HepG2 (cell line): ENCODE results near the gene RREB1. TPM values are rescaled to one million over a fixed set of nuclear protein-coding genes. Genes with fewer than 3 reads are reported as not detected.

Source experiments
- DPF2 ChIP-seq: sonication (generic); formaldehyde crosslinking; IDR thresholded peaks from 2 replicates; pipeline ENCODE4 v1.4.0; 2020; ENCODE audit warnings: mild to moderate bottlenecking, low read depth, missing genetic modification reagents, borderline replicate concordance
- E2F1 ChIP-seq: sonication (generic); formaldehyde crosslinking; IDR thresholded peaks from 2 replicates; pipeline ENCODE4 v1.5.0; 2020; ENCODE audit warnings: missing genetic modification reagents
- MBD4 ChIP-seq: IDR thresholded peaks from 2 replicates; pipeline ENCODE4 v1.6.1; 2012; ENCODE audit warnings: low read length, inconsistent platforms, borderline replicate concordance
- MIXL1 ChIP-seq: IDR thresholded peaks from 2 replicates; pipeline ENCODE4 v1.6.1; 2016
- MZF1 ChIP-seq: sonication (generic); formaldehyde crosslinking; IDR thresholded peaks from 2 replicates; pipeline ENCODE4 v1.8.1; 2023; ENCODE audit warnings: mild to moderate bottlenecking, missing genetic modification reagents, borderline replicate concordance
- NFIC ChIP-seq: IDR thresholded peaks from 2 replicates; pipeline ENCODE4 v1.6.1; 2012; ENCODE audit warnings: mild to moderate bottlenecking, low read length, inconsistent platforms
- NPAS2 ChIP-seq: sonication (generic); formaldehyde crosslinking; IDR thresholded peaks from 2 replicates; pipeline ENCODE4 v1.8.0; 2022; ENCODE audit warnings: mild to moderate bottlenecking, missing genetic modification reagents, borderline replicate concordance
- NRL ChIP-seq: sonication (generic); formaldehyde crosslinking; IDR thresholded peaks from 2 replicates; pipeline ENCODE4 v1.5.0; 2020; ENCODE audit warnings: missing genetic modification reagents, mild to moderate bottlenecking, moderate library complexity, borderline replicate concordance
- RARG ChIP-seq: sonication (generic); formaldehyde crosslinking; IDR thresholded peaks from 2 replicates; pipeline ENCODE4 v1.4.0; 2020; ENCODE audit warnings: low read depth, mild to moderate bottlenecking, missing genetic modification reagents
- RBM22 ChIP-seq: fragments of 200-400 bp; formaldehyde crosslinking; optimal IDR thresholded peaks from 2 replicates; pipeline ENCODE3; 2017; ENCODE audit warnings: mild to moderate bottlenecking, low read length, moderate library complexity
- SRSF4 ChIP-seq: fragments of 200-400 bp; formaldehyde crosslinking; IDR thresholded peaks from one replicate; pipeline ENCODE4 v1.6.1; 2018; ENCODE audit warnings: mild to moderate bottlenecking, low read depth, low read length, moderate library complexity; ENCODE audit not compliant: poor library complexity, severe bottlenecking
- XBP1 ChIP-seq: sonication (generic); formaldehyde crosslinking; IDR thresholded peaks from 2 replicates; pipeline ENCODE4 v1.5.0; 2020; ENCODE audit warnings: missing genetic modification reagents
- ZNF577 ChIP-seq: sonication (generic); formaldehyde crosslinking; IDR thresholded peaks from 2 replicates; pipeline ENCODE4 v1.4.0; 2020; ENCODE audit warnings: mild to moderate bottlenecking, low read depth, missing genetic modification reagents, borderline replicate concordance
- polyA plus RNA-seq, 8 experiments: library from polyadenylated mRNA; depleted of rRNA in 3 of 8; stranded (reverse) in 7 of 8; unstranded in 1 of 8; fragments of >200 nt; fragmentation: Illumina TruSeq in 4 of 8; extraction: Trizol in 4 of 8; gene quantifications; 2 replicates each; pipeline versions ENCODE4 v1.2.1 to v1.2.3, GENCODE V29; 2011 to 2016; ENCODE audit warnings: low read depth in 4 of 8, missing spikeins in 1 of 8, mixed read lengths in 1 of 8; ENCODE audit not compliant: insufficient read depth in 1 of 8
- total RNA-seq, 5 experiments: library from RNA; depleted of rRNA; stranded (reverse); fragments of >200 nt; fragmentation: Illumina TruSeq; extraction: Trizol; gene quantifications; 2 replicates each; pipeline ENCODE4 v1.2.3, GENCODE V29; 2016; ENCODE audit warnings: low read depth in 1 of 5
- TF ChIP-seq, protein P1 (sequence below): sonication (generic); formaldehyde crosslinking; IDR thresholded peaks from 2 replicates; pipeline ENCODE4 v1.4.0; 2020; ENCODE audit warnings: mild to moderate bottlenecking, missing genetic modification reagents
- TF ChIP-seq, protein P2 (sequence below): sonication (generic); formaldehyde crosslinking; IDR thresholded peaks from 2 replicates; pipeline ENCODE4 v1.4.0; 2020; ENCODE audit warnings: mild to moderate bottlenecking, missing genetic modification reagents
- TF ChIP-seq, protein P3 (sequence below): IDR thresholded peaks from 2 replicates; pipeline ENCODE4 v1.6.1; 2016
- TF ChIP-seq, protein P4 (sequence below): sonication (generic); formaldehyde crosslinking; conservative IDR thresholded peaks from 2 replicates; pipeline ENCODE4 v1.5.0; 2020; ENCODE audit warnings: missing genetic modification reagents
- TF ChIP-seq, protein P5 (sequence below): sonication (generic); formaldehyde crosslinking; IDR thresholded peaks from 2 replicates; pipeline ENCODE4 v1.5.0; 2020; ENCODE audit warnings: missing genetic modification reagents
- TF ChIP-seq, protein P6 (sequence below): sonication (generic); formaldehyde crosslinking; IDR thresholded peaks from 2 replicates; pipeline ENCODE4 v1.4.0; 2020; ENCODE audit warnings: missing genetic modification reagents

The RREB1 gene
- total and polyA plus RNA-seq, 2 of the 13 experiments (the other 11 are each of a cell fraction or from before 2014, with no cell fraction given): 6.1 to 23.2 TPM

DNA sequence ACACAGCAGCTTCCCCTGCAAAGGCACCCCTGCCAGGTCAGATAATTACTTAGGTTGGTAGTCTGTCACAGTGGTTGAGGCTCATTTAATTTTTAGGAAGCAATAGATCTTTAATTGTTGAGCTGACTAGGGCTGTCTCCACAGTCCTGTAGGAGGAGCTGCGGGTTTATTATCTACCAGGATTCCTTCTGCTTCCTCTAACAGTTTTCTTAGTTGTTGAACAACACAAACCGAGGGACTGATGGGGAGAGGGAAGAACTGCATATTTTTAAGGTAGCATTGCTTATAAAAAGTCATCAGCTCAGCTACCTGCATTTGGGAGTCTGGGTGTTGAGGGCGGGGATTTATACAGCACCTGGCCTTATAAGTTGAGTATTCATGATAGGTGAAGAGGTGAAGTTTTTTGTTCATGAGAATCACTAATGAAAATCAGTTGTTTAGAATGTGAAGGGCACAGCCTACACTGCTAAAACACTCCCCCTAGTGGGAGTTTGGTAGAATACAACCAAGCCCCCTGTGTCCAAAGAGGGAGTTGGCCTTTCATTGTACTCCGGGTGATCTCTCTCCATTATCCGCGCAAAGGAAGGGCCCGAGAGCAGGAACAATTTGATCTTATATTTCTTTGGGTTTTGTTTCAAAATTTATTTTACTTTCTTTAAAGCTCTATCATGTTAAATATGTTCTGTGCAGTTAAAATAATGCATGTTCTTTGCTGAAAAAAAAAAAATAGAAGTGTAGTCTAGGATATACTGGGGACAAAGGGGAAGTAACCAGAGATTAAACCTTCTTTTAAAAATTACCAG is 135.6 kb downstream of the RREB1 start (continued):
- TF ChIP-seq MZF1 (no peak), E2F1 (CRISPR knock-in tag) (no peak), MIXL1 (CRISPR knock-in tag) (no peak), ZNF577 (no peak), MBD4 (no peak), NFIC (0 out of 2 replicates have a peak, but pooled peaks have one; percentile 12), NRL (CRISPR knock-in tag) (no peak), NPAS2 (CRISPR knock-in tag) (no peak), RBM22 (peak; percentile 24), DPF2 (no peak), XBP1 (CRISPR knock-in tag) (0 out of 2 replicates have a peak, but pooled peaks have one; percentile 41), RARG (CRISPR knock-in tag) (no peak), SRSF4 (no peak)
- TF ChIP-seq, protein P1, sequence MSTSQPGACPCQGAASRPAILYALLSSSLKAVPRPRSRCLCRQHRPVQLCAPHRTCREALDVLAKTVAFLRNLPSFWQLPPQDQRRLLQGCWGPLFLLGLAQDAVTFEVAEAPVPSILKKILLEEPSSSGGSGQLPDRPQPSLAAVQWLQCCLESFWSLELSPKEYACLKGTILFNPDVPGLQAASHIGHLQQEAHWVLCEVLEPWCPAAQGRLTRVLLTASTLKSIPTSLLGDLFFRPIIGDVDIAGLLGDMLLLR: no peak
- TF ChIP-seq, protein P2, sequence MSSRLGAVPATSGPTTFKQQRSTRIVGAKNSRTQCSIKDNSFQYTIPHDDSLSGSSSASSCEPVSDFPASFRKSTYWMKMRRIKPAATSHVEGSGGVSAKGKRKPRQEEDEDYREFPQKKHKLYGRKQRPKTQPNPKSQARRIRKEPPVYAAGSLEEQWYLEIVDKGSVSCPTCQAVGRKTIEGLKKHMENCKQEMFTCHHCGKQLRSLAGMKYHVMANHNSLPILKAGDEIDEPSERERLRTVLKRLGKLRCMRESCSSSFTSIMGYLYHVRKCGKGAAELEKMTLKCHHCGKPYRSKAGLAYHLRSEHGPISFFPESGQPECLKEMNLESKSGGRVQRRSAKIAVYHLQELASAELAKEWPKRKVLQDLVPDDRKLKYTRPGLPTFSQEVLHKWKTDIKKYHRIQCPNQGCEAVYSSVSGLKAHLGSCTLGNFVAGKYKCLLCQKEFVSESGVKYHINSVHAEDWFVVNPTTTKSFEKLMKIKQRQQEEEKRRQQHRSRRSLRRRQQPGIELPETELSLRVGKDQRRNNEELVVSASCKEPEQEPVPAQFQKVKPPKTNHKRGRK (CRISPR knock-in tag): no peak
- TF ChIP-seq, protein P3, sequence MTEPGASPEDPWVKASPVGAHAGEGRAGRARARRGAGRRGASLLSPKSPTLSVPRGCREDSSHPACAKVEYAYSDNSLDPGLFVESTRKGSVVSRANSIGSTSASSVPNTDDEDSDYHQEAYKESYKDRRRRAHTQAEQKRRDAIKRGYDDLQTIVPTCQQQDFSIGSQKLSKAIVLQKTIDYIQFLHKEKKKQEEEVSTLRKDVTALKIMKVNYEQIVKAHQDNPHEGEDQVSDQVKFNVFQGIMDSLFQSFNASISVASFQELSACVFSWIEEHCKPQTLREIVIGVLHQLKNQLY (CRISPR knock-in tag): no peak
- TF ChIP-seq, protein P4, sequence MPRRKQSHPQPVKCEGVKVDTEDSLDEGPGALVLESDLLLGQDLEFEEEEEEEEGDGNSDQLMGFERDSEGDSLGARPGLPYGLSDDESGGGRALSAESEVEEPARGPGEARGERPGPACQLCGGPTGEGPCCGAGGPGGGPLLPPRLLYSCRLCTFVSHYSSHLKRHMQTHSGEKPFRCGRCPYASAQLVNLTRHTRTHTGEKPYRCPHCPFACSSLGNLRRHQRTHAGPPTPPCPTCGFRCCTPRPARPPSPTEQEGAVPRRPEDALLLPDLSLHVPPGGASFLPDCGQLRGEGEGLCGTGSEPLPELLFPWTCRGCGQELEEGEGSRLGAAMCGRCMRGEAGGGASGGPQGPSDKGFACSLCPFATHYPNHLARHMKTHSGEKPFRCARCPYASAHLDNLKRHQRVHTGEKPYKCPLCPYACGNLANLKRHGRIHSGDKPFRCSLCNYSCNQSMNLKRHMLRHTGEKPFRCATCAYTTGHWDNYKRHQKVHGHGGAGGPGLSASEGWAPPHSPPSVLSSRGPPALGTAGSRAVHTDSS (CRISPR knock-in tag): no peak
- TF ChIP-seq, protein P5, sequence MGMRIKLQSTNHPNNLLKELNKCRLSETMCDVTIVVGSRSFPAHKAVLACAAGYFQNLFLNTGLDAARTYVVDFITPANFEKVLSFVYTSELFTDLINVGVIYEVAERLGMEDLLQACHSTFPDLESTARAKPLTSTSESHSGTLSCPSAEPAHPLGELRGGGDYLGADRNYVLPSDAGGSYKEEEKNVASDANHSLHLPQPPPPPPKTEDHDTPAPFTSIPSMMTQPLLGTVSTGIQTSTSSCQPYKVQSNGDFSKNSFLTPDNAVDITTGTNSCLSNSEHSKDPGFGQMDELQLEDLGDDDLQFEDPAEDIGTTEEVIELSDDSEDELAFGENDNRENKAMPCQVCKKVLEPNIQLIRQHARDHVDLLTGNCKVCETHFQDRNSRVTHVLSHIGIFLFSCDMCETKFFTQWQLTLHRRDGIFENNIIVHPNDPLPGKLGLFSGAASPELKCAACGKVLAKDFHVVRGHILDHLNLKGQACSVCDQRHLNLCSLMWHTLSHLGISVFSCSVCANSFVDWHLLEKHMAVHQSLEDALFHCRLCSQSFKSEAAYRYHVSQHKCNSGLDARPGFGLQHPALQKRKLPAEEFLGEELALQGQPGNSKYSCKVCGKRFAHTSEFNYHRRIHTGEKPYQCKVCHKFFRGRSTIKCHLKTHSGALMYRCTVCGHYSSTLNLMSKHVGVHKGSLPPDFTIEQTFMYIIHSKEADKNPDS (CRISPR knock-in tag): no peak
- TF ChIP-seq, protein P6, sequence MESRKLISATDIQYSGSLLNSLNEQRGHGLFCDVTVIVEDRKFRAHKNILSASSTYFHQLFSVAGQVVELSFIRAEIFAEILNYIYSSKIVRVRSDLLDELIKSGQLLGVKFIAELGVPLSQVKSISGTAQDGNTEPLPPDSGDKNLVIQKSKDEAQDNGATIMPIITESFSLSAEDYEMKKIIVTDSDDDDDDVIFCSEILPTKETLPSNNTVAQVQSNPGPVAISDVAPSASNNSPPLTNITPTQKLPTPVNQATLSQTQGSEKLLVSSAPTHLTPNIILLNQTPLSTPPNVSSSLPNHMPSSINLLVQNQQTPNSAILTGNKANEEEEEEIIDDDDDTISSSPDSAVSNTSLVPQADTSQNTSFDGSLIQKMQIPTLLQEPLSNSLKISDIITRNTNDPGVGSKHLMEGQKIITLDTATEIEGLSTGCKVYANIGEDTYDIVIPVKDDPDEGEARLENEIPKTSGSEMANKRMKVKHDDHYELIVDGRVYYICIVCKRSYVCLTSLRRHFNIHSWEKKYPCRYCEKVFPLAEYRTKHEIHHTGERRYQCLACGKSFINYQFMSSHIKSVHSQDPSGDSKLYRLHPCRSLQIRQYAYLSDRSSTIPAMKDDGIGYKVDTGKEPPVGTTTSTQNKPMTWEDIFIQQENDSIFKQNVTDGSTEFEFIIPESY (CRISPR knock-in tag): no peak
